Panc1 (cell line): ENCODE data around the gene SERINC4. TPM values are rescaled to one million over a fixed set of nuclear protein-coding genes. Genes with fewer than 3 reads are reported as not detected.

ENCODE experiments used
- ATAC-seq: fragments of 200-7000 bp; cut with Tn5 transposase; 2 replicates; pipeline ENCODE4 v1.9.1; 2020; ENCODE audit warnings: mild to moderate bottlenecking, moderate library complexity
- BruUV-seq: library from RNA; stranded (reverse); fragments of 400-500 nt; replicated peaks from 2 replicates; lab custom pipeline; 2021; lab: Mats Ljungman, UMichigan
- CTCF ChIA-PET: fragments of 300-600 bp; sonication (Branson Sonifier 250); formaldehyde crosslinking; loops from one replicate; lab custom pipeline; 2022; ENCODE audit warnings: antibody characterized with exemption; lab: Charles Lee
- POLR2A ChIA-PET: fragments of 300-600 bp; sonication (Branson Sonifier 250); formaldehyde crosslinking; loops from one replicate; lab custom pipeline; 2022; ENCODE audit warnings: antibody characterized with exemption; lab: Charles Lee
- DNase-seq: peaks from one replicate; pipeline ENCODE4 v3.0.0-alpha.2; 2010; ENCODE audit warnings: low read depth, low spot score
- H3K27ac ChIP-seq: 2 replicates; pipeline ENCODE4 v1.5.1; 2011; ENCODE audit warnings: mild to moderate bottlenecking, low read length, inconsistent platforms
- H3K27me3 ChIP-seq: fragments of 200-500 bp; sonication (Bioruptor generic); 2 replicates; pipeline ENCODE4 v1.6.0; 2014; ENCODE audit warnings: low read length, inconsistent platforms; ENCODE audit not compliant: control insufficient read depth, insufficient read depth
- H3K36me3 ChIP-seq: fragments of 200-500 bp; sonication (Bioruptor generic); 2 replicates; pipeline ENCODE4 v1.5.1; 2014; ENCODE audit warnings: inconsistent platforms, mild to moderate bottlenecking, low read length, moderate library complexity; ENCODE audit not compliant: control insufficient read depth, insufficient read depth
- H3K4me1 ChIP-seq: 2 replicates; pipeline ENCODE4 v1.5.1; 2011; ENCODE audit warnings: inconsistent platforms, mild to moderate bottlenecking, low read length, moderate library complexity; ENCODE audit not compliant: control insufficient read depth, insufficient read depth
- H3K4me3 ChIP-seq, 2 experiments: 2 replicates each; pipeline ENCODE4 v1.5.1; 2011 to 2012; ENCODE audit warnings: low read depth in 2 of 2, low read length in 2 of 2, mild to moderate bottlenecking in 2 of 2, inconsistent platforms in 1 of 2, moderate library complexity in 1 of 2
- H3K9me3 ChIP-seq: fragments of 200-500 bp; sonication (Bioruptor generic); 2 replicates; pipeline ENCODE4 v1.5.1; 2014; ENCODE audit warnings: low read depth, mild to moderate bottlenecking, inconsistent platforms, low read length, moderate library complexity; ENCODE audit not compliant: control insufficient read depth, insufficient read depth
- CTCF ChIP-seq: fragments of 450-650 bp; IDR thresholded peaks from 2 replicates; pipeline ENCODE4 v1.5.1; 2017; ENCODE audit warnings: mild to moderate bottlenecking
- POLR2AphosphoS5 ChIP-seq: IDR thresholded peaks from 2 replicates; pipeline ENCODE4 v1.6.1; 2012; ENCODE audit warnings: mild to moderate bottlenecking, low read depth, low read length, moderate library complexity
- REST ChIP-seq, 2 experiments: IDR thresholded peaks; 2 replicates each; pipeline ENCODE4 v1.6.1; 2011 to 2012; ENCODE audit warnings: low read depth in 2 of 2, control low read depth in 1 of 2, low read length in 1 of 2, mild to moderate bottlenecking in 1 of 2, moderate library complexity in 1 of 2; ENCODE audit not compliant: insufficient read depth in 1 of 2
- SIN3A ChIP-seq: IDR thresholded peaks from 2 replicates; pipeline ENCODE4 v1.6.1; 2012; ENCODE audit warnings: low read depth, mild to moderate bottlenecking, low read length, moderate library complexity, borderline replicate concordance; ENCODE audit not compliant: insufficient read depth
- TCF7L2 ChIP-seq: IDR thresholded peaks from 2 replicates; pipeline ENCODE4 v1.6.1; 2011; ENCODE audit warnings: mild to moderate bottlenecking, low read depth, low read length, inconsistent platforms
- in situ Hi-C: cut with HindIII; loops from 2 replicates; pipeline ENCODE4 v1.10.0; 2016; ENCODE audit warnings: low sequenced_read_pairs, low pct_unique_long_range_greater_than_20kb
- intact Hi-C: fragments of 100-400 bp; cut with micrococcal nuclease; formaldehyde crosslinking; loops from one replicate; pipeline ENCODE4 v1.10.0; 2022; ENCODE audit not compliant: unreplicated experiment
- total RNA-seq: library from RNA; stranded (reverse); gene quantifications from one replicate; pipeline ENCODE4 v1.2.1, GENCODE V29; 2021; ENCODE audit not compliant: unreplicated experiment

SERINC4 gene
- total RNA-seq, 1 experiment from 2014 or later = not detected

- ATAC-seq = no peak
- CTCF ChIA-PET = no interaction called here
Observed at GRCh38 chr15:43751885-43752284, 48.1 kb downstream of the SERINC4 start.

GRCh38 chr15:43749690-43750345, 50.2 kb downstream of the SERINC4 start:
- no peak for TF ChIP-seq TCF7L2
- Histone ChIP-seq H3K27me3 (no peaks in the 10 kb centered on the region), H3K36me3 (peaks cover 11% of the 10 kb centered on the region; the same call in 1 of the 2 replicates), H3K9me3 (no peaks in the 10 kb centered on the region), H3K27ac (no peak overlapping the region), H3K4me1 (peaks cover 6% of the 10 kb centered on the region; the same call in 1 of the 2 replicates), H3K4me3 (no peak overlapping the region)
- DNase-seq (no peak), ATAC-seq (no peak)
- BruUV-seq = no TSS peak
- CTCF ChIA-PET = no interaction called here
- POLR2A ChIA-PET = interaction anchor here (0.6 kb wide), 1 partner anchor 71 kb away, joined by 3 read pairs; no protein-coding TSS in a partner anchor
- in situ Hi-C loops = no loop called here
- intact Hi-C loops = no loop called here

More at GRCh38 chr15:43751885-43752284, 48.1 kb downstream of the SERINC4 start:
- peaks cover 6% of the 10 kb centered on the region; the same call in 1 of the 2 replicates for H3K4me1 ChIP-seq
- POLR2A ChIA-PET = no interaction called here
- no peaks in the 10 kb centered on the region for H3K9me3 ChIP-seq
- H3K27me3 ChIP-seq = no peaks in the 10 kb centered on the region
- no peak overlapping the region for H3K4me3 ChIP-seq
- H3K36me3 ChIP-seq = peaks cover 23% of the 10 kb centered on the region; the same call in 1 of the 2 replicates
- BruUV-seq = TSS peak; percentile 8
- no peak overlapping the region for H3K27ac ChIP-seq
- TF ChIP-seq REST (IDR thresholded peaks at IDR 0.05; ENCODE audit: insufficient read depth in 1 of 2, low read depth in 2 of 2, low read length in 1 of 2) = no peak
- no peak for TF ChIP-seq CTCF
- no peak for TF ChIP-seq POLR2AphosphoS5
- no peak for TF ChIP-seq SIN3A
- TF ChIP-seq TCF7L2 = no peak
- intact Hi-C loops (no loop called here), in situ Hi-C loops (no loop called here)
- no peak for DNase-seq

- H3K36me3 ChIP-seq = peaks cover 8% of the 10 kb centered on the region; the same call in 1 of the 2 replicates
- intact Hi-C loops = no loop called here
- POLR2A ChIA-PET = no interaction called here
- H3K27me3 ChIP-seq = no peaks in the 10 kb centered on the region
- in situ Hi-C loops = no loop called here
- H3K4me1 ChIP-seq = peaks cover 6% of the 10 kb centered on the region; the same call in 1 of the 2 replicates
- H3K4me3 ChIP-seq = peak overlapping the region; percentile 68 to 83; a peak in 2 of 4 replicates
- no TSS peak for BruUV-seq
- no peak for ATAC-seq
- no peaks in the 10 kb centered on the region for H3K9me3 ChIP-seq
- CTCF ChIA-PET = no interaction called here
- no peak for DNase-seq
- no peak overlapping the region for H3K27ac ChIP-seq
- no peak for TF ChIP-seq TCF7L2
- no peak for TF ChIP-seq REST (IDR thresholded peaks at IDR 0.05; ENCODE audit: insufficient read depth in 1 of 2, low read depth in 2 of 2, low read length in 1 of 2)
- no peak for TF ChIP-seq CTCF
- no peak for TF ChIP-seq POLR2AphosphoS5
- no peak for TF ChIP-seq SIN3A
Observed at GRCh38 chr15:43748376-43748775, 51.6 kb downstream of the SERINC4 start.
